IgD-negative memory B cell (primary cell): Measurements from ENCODE around the gene SLAMF9. TPM values are rescaled to one million over a fixed set of nuclear protein-coding genes. Genes with fewer than 3 reads are reported as not detected.
"Not testable (repeated sequence)": the region's sequence is repeated elsewhere in the genome, so short reads cannot be mapped to it uniquely, and the experiment has no call there.

ENCODE experiments used
- H3K27ac Mint-ChIP-seq, 3 donors: one replicate each; pipeline ENCODE4 v1.8.0; 2020 to 2022; ENCODE audit warnings: mild to moderate bottlenecking in 3 of 3, mixed read lengths in 3 of 3, moderate library complexity in 1 of 3
- H3K27me3 Mint-ChIP-seq: one replicate; pipeline ENCODE4 v1.8.0; 2021; ENCODE audit warnings: mixed read lengths
- H3K36me3 Mint-ChIP-seq: one replicate; pipeline ENCODE4 v1.8.0; 2020; ENCODE audit warnings: mild to moderate bottlenecking, mixed read lengths
- H3K4me1 Mint-ChIP-seq, 3 donors: one replicate each; pipeline ENCODE4 v1.8.0; 2020 to 2022; ENCODE audit warnings: mixed read lengths in 3 of 3, mild to moderate bottlenecking in 1 of 3
- H3K4me3 Mint-ChIP-seq, 4 donors: one replicate each; pipeline ENCODE4 v1.8.0; 2020 to 2022; ENCODE audit warnings: mild to moderate bottlenecking in 4 of 4, mixed read lengths in 4 of 4, moderate library complexity in 3 of 4
- H3K9me3 Mint-ChIP-seq, 3 donors: one replicate each; pipeline ENCODE4 v1.8.0; 2020 to 2021; ENCODE audit warnings: mixed read lengths in 3 of 3, mild to moderate bottlenecking in 1 of 3
- polyA plus RNA-seq: library from polyadenylated mRNA; unstranded; fragments of 300-500 nt; fragmentation: Illumina TruSeq; gene quantifications from one replicate; pipeline ENCODE4 v1.2.3, GENCODE V29; 2021

Gene SLAMF9
- polyA plus RNA-seq, 1 donor from 2014 or later, result not detected

GRCh38 chr1:159919236-159919865, 34.7 kb downstream of the SLAMF9 start:
- Mint-ChIP-seq H3K4me3 (peak overlapping the region in 1 of 4 donors; percentile 10), H3K9me3 (no peaks in the 10 kb centered on the region), H3K36me3 (peaks cover 11% of the 10 kb centered on the region), H3K4me1 (peaks cover 32 to 34% (median 34%) of the 10 kb centered on the region in 3 donors), H3K27me3 (no peaks in the 10 kb centered on the region), H3K27ac (peak overlapping the region; percentile 97 to 100 (median 100))

GRCh38 chr1:159918352-159919200, 35.5 kb downstream of the SLAMF9 start:
- peaks cover 38 to 40% (median 38%) of the 10 kb centered on the region in 3 donors for H3K4me1 Mint-ChIP-seq
- no peaks in the 10 kb centered on the region for H3K9me3 Mint-ChIP-seq
- H3K27ac Mint-ChIP-seq, result peak overlapping the region; percentile 88 to 100 (median 97)
- H3K36me3 Mint-ChIP-seq, result peaks cover 9% of the 10 kb centered on the region
- H3K4me3 Mint-ChIP-seq, result peak overlapping the region in 1 of 4 donors; percentile 60
- H3K27me3 Mint-ChIP-seq, result no peaks in the 10 kb centered on the region

DNA sequence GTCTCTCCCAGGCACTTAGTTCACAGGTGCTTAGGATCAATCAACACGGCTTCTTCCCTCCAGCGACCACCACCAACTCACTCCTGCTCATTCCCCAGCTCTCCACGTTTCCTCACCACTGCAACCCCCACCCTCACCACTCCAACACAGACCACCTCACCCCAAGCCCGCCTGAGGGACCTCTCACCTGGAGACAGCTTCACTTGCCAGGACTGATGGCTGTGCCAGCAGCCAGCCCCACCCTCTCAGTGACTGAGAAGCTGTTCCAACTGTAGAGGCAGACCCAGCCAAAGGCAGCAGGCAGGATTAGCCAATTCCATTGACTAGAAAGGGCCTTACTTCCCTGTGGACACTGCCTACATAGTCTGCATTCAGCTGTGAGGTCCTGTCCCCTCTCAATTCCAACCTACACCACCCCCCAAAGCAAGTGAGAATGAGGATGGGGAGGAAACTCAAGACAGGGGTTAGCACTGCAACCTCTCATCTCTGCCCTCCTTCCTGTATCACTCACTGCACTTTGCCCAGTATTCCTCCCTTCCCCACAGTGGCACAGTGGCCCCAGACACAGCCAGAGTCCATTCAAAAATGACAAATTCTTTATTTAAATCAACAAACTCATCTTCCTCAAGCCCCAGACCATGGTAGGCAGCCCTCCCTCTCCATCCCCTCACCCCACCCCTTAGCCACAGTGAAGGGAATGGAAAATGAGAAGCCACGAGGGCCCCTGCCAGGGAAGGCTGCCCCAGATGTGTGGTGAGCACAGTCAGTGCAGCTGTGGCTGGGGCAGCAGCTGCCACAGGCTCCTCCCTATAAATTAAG, 36.3 kb downstream of the SLAMF9 start:
- H3K4me3 Mint-ChIP-seq, result peak overlapping the region in 3 of 4 donors; percentile 44 to 60 (median 55)
- no peaks in the 10 kb centered on the region for H3K9me3 Mint-ChIP-seq
- peaks cover 9% of the 10 kb centered on the region for H3K36me3 Mint-ChIP-seq
- H3K27me3 Mint-ChIP-seq, result no peaks in the 10 kb centered on the region
- H3K27ac Mint-ChIP-seq, result peak overlapping the region; percentile 78 to 97 (median 87)
- H3K4me1 Mint-ChIP-seq, result peaks cover 43 to 45% (median 44%) of the 10 kb centered on the region in 3 donors

DNA sequence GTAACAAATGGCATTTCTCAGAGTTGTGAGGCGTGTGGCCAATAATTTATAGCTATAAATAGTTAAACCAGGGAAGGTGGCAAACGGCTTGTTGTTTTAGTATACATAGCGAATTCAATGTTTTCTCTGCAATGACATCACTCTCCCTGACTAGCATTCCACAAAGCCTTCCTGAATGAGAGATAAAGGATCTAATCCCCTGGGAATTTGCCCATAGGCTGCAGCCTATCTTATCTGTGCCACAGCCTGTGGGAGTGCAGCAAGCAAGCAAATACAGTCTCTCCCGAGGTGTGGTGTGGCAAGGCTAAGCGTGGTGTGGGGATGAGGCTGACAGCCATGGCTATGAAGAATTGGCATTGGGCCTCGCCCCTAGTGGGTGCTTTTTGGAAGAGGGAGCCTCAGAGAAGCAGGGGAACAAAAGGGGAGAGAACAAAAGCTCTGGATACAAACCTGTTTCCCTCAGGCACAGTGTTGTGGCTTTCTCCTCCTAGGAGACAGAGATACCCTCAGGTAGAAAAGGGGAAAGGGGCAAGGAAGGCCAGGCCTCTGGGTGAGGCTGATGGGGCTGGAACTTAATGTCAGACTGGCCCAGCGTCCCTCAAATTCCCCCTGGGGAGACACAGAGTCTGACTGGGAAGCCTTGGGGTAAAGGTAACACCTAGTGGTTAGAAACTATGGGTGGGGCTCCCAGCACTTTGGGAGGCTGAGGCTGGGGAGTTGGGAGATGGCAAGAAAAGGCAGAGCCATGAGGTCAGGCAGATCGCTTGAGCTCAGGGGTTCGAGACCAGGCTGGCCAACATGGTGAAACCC, 37.6 kb downstream of the SLAMF9 start:
- Mint-ChIP-seq H3K9me3 (no peaks in the 10 kb centered on the region), H3K4me1 (peaks cover 49 to 56% (median 53%) of the 10 kb centered on the region in 3 donors), H3K36me3 (peaks cover 9% of the 10 kb centered on the region), H3K27me3 (no peaks in the 10 kb centered on the region), H3K27ac (peak overlapping the region; percentile 84 to 87 (median 86)), H3K4me3 (peak overlapping the region in 1 of 4 donors; percentile 30)

DNA sequence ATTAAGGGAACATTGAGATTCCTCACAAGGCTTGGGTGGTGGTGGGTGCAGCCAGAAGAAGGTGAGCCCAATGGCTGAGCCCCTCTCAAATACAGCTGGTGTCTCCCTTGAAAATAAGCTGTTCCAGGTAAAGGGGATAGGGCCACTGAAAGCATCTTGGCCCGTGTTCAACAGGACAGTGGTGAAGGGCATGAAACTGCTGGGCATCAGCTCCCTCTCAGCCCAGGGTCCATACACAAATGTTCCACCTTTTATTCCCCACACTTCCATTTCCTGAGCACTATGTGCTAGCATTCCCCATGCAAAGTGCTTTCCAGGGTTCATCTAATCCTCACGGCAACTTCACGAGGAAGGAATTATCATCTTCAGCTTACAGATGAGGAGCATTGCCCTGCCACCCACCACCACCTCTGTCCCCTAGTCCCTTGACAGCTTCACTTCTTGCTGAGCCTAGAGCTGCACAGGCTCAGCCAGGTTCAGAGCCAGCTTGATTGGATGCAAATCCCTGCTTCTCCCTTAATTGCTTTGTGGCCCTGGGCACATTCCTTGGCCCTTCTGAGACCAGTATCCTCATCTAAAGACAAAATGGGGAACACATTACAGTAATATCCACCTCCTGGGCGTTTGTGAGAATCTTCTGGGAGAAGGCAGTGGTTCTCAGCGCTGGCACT, 38.3 kb downstream of the SLAMF9 start:
- H3K4me3 Mint-ChIP-seq, result peak overlapping the region in 1 of 4 donors; percentile 30
- H3K9me3 Mint-ChIP-seq, result no peaks in the 10 kb centered on the region
- H3K27ac Mint-ChIP-seq, result peak overlapping the region; percentile 76 to 87 (median 86)
- H3K27me3 Mint-ChIP-seq, result no peaks in the 10 kb centered on the region
- peaks cover 9% of the 10 kb centered on the region for H3K36me3 Mint-ChIP-seq
- H3K4me1 Mint-ChIP-seq, result peaks cover 49 to 55% (median 53%) of the 10 kb centered on the region in 3 donors

DNA sequence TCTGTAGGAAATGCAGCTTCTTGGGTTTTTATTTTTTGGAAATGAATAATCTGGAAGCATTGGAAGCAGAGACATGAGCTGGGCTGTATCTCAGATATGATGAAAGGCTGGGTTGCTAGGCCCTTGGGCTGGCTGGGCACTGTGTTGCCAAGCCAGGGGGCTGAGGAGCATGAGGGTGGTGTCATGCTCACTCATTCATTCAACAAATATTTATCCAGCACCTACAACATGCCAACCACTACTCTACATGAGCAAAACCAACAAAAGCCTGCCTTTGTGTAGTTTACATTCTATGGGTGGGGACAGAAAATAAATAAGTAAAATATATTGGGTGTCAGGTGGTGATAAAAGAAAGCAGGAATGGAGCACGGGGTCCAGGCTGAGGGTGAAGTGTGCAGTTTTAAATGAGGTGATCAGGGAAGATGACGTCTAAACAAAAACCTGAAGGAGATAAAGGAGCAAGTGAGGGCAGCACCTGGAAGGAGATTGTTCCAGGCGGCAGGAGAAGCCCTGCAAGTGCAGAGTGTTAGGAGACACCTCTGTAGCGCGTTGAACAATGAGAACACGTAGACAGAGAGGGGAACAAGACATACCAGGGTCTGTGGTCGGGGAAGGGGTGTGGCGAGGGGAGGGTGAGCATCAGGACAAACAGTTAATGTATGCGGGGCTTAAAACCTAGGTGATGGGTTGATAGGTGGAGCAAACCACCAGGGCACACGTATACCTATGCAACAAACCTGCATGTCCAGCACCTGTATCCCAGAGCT, 39.6 kb downstream of the SLAMF9 start:
- Mint-ChIP-seq H3K4me1 (peaks cover 52 to 62% (median 59%) of the 10 kb centered on the region in 3 donors), H3K27ac (peak overlapping the region; percentile 65 to 92 (median 86)), H3K9me3 (no peaks in the 10 kb centered on the region), H3K27me3 (no peaks in the 10 kb centered on the region), H3K36me3 (peaks cover 6% of the 10 kb centered on the region), H3K4me3 (peak overlapping the region in 1 of 4 donors; percentile 33)

GRCh38 chr1:159913451-159914192, 40.4 kb downstream of the SLAMF9 start:
- Mint-ChIP-seq H3K27me3 (no peaks in the 10 kb centered on the region), H3K4me3 (peak overlapping the region in 2 of 4 donors; percentile 33 to 75), H3K36me3 (peaks cover 6% of the 10 kb centered on the region), H3K4me1 (peaks cover 54 to 62% (median 59%) of the 10 kb centered on the region in 3 donors), H3K27ac (peak overlapping the region; percentile 82 to 92 (median 86)), H3K9me3 (no peaks in the 10 kb centered on the region)

DNA sequence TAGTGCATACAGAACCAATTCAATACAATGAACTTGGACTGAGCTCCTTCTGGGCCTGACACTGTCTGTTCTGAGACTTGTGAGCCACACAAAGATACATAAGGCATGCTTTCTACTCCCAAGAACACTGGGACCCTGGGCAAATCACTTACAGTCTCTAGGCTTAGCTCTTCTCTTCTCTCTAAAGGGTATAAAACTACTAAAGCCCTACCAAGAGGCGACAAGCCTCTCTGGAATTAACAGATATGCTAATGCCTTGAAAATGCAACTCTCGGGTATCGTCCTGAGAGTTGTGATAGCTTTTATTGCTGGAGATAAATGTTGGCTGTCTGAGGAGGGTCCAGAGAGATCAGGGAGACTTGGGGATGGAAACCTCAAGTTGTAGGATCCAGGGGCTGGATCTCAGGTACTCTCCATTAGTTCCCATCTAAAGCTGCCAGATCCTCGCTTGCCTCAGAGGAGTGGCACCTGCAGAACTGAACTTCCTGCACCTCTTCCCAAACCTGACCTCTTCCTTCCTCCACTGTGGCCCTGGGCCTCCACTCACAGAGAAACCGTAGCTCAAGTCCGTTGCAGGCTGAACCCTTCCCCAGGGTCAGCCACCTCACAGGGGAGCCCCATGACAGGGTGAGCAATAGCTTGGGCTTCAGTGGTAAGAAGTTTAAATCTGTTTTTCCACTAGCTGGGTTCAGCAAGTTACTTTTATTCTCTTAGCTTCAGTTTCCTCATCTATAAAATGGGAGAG, 42.5 kb downstream of the SLAMF9 start:
- Mint-ChIP-seq H3K27me3 (no peaks in the 10 kb centered on the region), H3K36me3 (peaks cover 2% of the 10 kb centered on the region), H3K9me3 (no peaks in the 10 kb centered on the region), H3K4me1 (peaks cover 46 to 56% (median 52%) of the 10 kb centered on the region in 3 donors), H3K27ac (peak overlapping the region; percentile 86 to 98 (median 97)), H3K4me3 (peak overlapping the region in 2 of 4 donors; percentile 12 to 87)

GRCh38 chr1:159908031-159908940, 45.8 kb downstream of the SLAMF9 start:
- peak overlapping the region in 1 of 4 donors; percentile 53 for H3K4me3 Mint-ChIP-seq
- H3K9me3 Mint-ChIP-seq, result peaks cover 0 to 7% (median 4%) of the 10 kb centered on the region in 3 donors
- H3K27me3 Mint-ChIP-seq, result no peaks in the 10 kb centered on the region
- H3K4me1 Mint-ChIP-seq, result peaks cover 32 to 35% (median 33%) of the 10 kb centered on the region in 3 donors
- H3K27ac Mint-ChIP-seq, result peak overlapping the region; percentile 12 to 79 (median 31)
- peaks cover 3% of the 10 kb centered on the region for H3K36me3 Mint-ChIP-seq

GRCh38 chr1:159906960-159907359, 47.1 kb downstream of the SLAMF9 start:
- H3K27ac Mint-ChIP-seq, result peak overlapping the region in 2 of 3 donors; percentile 32 to 52
- H3K4me1 Mint-ChIP-seq, result peaks cover 20 to 24% (median 23%) of the 10 kb centered on the region in 3 donors

DNA sequence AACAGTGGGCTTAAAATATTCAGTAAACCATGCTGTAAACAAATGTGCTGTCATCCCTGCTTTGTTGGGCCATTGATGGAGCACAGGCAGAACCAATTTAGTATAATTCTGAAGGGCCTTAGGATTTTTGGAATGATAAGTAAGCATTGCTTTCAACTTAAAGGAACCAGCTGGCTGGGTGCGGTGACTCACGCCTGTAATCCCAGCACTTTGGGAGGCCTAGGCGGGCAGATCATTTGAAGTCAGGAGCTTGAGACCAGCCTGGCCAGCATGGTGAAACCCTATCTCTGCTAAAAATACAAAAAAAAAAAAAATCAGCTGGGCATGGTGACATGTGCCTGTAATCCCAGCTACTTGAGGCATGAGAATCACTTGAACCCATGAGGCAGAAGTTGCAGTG, 50.0 kb downstream of the SLAMF9 start:
- H3K4me1 Mint-ChIP-seq, H3K27ac Mint-ChIP-seq, H3K9me3 Mint-ChIP-seq, H3K36me3 Mint-ChIP-seq, H3K27me3 Mint-ChIP-seq, H3K4me3 Mint-ChIP-seq: not testable (repeated sequence)

More at GRCh38 chr1:159906960-159907359, 47.1 kb downstream of the SLAMF9 start:
- peaks cover 0 to 8% (median 4%) of the 10 kb centered on the region in 3 donors for H3K9me3 Mint-ChIP-seq
- no peaks in the 10 kb centered on the region for H3K27me3 Mint-ChIP-seq
- H3K4me3 Mint-ChIP-seq, result no peak overlapping the region
- H3K36me3 Mint-ChIP-seq, result peaks cover 4% of the 10 kb centered on the region
